ENCODE measurements around the gene SPAG6.

DNA sequence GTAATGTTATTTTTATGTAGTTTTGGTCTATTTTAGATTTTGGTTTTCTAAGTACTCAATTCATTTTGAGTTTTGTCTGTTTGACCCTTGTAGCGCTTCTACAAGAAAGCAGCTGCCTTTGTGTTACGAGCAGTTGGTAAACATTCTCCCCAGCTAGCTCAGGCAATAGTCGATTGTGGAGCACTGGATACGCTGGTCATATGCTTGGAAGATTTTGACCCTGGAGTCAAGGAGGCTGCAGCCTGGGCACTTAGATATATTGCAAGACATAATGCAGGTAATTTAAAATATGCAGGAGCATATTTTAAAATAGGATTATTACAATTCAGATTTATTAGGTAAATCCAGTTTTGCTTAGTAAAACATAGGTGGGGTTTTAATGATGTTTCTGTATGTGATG, 23.1 kb downstream of the SPAG6 start:
- no peak for TF ChIP-seq CTCF (IDR thresholded peaks at IDR 0.05)
- TF ChIP-seq EP300 (IDR thresholded peaks at IDR 0.05), result no peak
- no peak for TF ChIP-seq POLR2A (IDR thresholded peaks at IDR 0.05)

All from tibial nerve (tissue), 4 donors.